SH-SY5Y (cell line): ENCODE results near the gene PLEKHG7.

Experiments
- GATA2 ChIP-seq: IDR thresholded peaks from 2 replicates; pipeline ENCODE4 v1.6.1; 2011; ENCODE audit warnings: mild to moderate bottlenecking, low read depth, low read length
- GATA3 ChIP-seq: IDR thresholded peaks from 2 replicates; pipeline ENCODE4 v1.6.1; 2011; ENCODE audit warnings: low read depth, mild to moderate bottlenecking, low read length, moderate library complexity

DNA sequence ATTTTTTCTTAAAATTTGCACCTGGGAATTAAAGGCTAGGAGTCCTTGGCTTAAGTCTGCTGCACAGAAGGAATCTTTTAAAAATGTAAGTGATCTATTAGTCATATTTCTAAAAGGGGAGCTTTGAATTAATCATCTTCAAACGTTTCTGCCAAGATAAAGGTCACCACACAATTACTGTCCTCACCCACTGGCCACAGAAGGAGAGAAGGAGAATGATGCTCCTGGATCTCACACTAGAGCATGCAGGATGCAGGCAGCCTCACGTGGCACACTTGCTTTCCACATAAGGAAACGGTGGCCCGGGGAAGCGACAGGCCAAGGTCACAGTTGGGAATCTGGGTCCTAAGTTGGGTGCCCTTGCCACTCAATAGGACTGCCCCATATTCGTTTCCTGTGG is 16.9 kb downstream of the PLEKHG7 start:
- TF ChIP-seq GATA2: no peak
- no peak for TF ChIP-seq GATA3
